Tibial artery (tissue), 4 donors: ENCODE results near the gene NACAD.

Experiments used
- DNase-seq, 2 donors: peaks; one replicate each; pipeline ENCODE4 v3.0.0-alpha.2; 2019
- H3K27ac ChIP-seq, 2 donors: fragments of 200-600 bp; sonication (generic) in 1 of 2; 1 replicate in 1 of 2; 2 replicates in 1 of 2; pipeline ENCODE4 v1.5.1; 2018 to 2019; ENCODE audit warnings: mild to moderate bottlenecking in 1 of 2
- H3K27me3 ChIP-seq, 2 donors: fragments of 200-600 bp; sonication (generic) in 1 of 2; one replicate each; pipeline versions ENCODE4 v1.5.1 to v1.6.0; 2016 to 2019
- H3K36me3 ChIP-seq, 3 donors: fragments of 200-600 bp; sonication (generic) in 2 of 3; one replicate each; pipeline ENCODE4 v1.5.1; 2016 to 2019; ENCODE audit warnings: mild to moderate bottlenecking in 2 of 3
- H3K4me1 ChIP-seq, 4 donors: fragments of 200-600 bp; sonication (generic) in 2 of 4; 1 replicate in 3 of 4; 2 replicates in 1 of 4; pipeline ENCODE4 v1.5.1; 2016 to 2019
- H3K4me3 ChIP-seq, 2 donors: fragments of 200-600 bp; sonication (generic) in 1 of 2; 1 replicate in 1 of 2; 2 replicates in 1 of 2; pipeline ENCODE4 v1.5.1; 2018 to 2019; ENCODE audit warnings: mild to moderate bottlenecking in 2 of 2
- H3K9me3 ChIP-seq, 3 donors: fragments of 200-600 bp; sonication (generic) in 1 of 3; one replicate each; pipeline ENCODE4 v1.5.1; 2016 to 2019
- intact Hi-C: fragments of 100-400 bp; cut with DNase I; formaldehyde crosslinking; loops from one replicate; pipeline ENCODE4 v1.15.0; 2023; ENCODE audit warnings: low total_unique reads
- TF ChIP-seq, protein P1 (sequence below), 2 experiments: fragments of 200-600 bp in 1 of 2; fragments of 450-650 bp in 1 of 2; IDR thresholded peaks; one replicate each; pipeline ENCODE4 v1.5.1; 2017 to 2019; ENCODE audit warnings: antibody characterized with exemption in 2 of 2, mild to moderate bottlenecking in 1 of 2, moderate library complexity in 1 of 2

Gene NACAD

GRCh38 chr7:45075871-45076796, 12.6 kb downstream of the NACAD start:
- intact Hi-C loops: no loop called here
- peaks cover 0 to 3% (median 0%) of the 10 kb centered on the region in 4 donors for H3K4me1 ChIP-seq
- H3K27me3 ChIP-seq: no peaks in the 10 kb centered on the region
- peak in 1 of 2 donors; percentile 60 for DNase-seq
- no peak overlapping the region for H3K27ac ChIP-seq
- no peak overlapping the region for H3K4me3 ChIP-seq
- H3K36me3 ChIP-seq: peaks cover 46 to 81% (median 69%) of the 10 kb centered on the region in 3 donors
- no peaks in the 10 kb centered on the region for H3K9me3 ChIP-seq
- TF ChIP-seq, protein P1, sequence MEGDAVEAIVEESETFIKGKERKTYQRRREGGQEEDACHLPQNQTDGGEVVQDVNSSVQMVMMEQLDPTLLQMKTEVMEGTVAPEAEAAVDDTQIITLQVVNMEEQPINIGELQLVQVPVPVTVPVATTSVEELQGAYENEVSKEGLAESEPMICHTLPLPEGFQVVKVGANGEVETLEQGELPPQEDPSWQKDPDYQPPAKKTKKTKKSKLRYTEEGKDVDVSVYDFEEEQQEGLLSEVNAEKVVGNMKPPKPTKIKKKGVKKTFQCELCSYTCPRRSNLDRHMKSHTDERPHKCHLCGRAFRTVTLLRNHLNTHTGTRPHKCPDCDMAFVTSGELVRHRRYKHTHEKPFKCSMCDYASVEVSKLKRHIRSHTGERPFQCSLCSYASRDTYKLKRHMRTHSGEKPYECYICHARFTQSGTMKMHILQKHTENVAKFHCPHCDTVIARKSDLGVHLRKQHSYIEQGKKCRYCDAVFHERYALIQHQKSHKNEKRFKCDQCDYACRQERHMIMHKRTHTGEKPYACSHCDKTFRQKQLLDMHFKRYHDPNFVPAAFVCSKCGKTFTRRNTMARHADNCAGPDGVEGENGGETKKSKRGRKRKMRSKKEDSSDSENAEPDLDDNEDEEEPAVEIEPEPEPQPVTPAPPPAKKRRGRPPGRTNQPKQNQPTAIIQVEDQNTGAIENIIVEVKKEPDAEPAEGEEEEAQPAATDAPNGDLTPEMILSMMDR (IDR thresholded peaks at IDR 0.05): no peak

DNA sequence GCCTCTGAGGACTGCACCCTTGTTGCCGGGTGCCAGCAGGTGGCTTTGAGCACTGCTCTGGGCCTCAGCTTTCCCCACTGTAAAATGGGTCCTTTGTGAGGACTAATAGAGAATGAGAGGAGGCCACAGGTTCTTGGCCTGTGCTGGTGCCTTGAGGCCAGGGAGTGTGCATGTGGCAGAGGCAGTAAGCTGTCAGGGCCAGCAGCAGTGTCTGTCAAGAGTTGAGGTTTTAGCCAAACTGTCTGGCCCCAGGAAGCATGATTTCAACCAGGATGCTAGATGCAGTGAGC, 13.5 kb downstream of the NACAD start:
- H3K36me3 ChIP-seq: peaks cover 46 to 81% (median 72%) of the 10 kb centered on the region in 3 donors

DNA sequence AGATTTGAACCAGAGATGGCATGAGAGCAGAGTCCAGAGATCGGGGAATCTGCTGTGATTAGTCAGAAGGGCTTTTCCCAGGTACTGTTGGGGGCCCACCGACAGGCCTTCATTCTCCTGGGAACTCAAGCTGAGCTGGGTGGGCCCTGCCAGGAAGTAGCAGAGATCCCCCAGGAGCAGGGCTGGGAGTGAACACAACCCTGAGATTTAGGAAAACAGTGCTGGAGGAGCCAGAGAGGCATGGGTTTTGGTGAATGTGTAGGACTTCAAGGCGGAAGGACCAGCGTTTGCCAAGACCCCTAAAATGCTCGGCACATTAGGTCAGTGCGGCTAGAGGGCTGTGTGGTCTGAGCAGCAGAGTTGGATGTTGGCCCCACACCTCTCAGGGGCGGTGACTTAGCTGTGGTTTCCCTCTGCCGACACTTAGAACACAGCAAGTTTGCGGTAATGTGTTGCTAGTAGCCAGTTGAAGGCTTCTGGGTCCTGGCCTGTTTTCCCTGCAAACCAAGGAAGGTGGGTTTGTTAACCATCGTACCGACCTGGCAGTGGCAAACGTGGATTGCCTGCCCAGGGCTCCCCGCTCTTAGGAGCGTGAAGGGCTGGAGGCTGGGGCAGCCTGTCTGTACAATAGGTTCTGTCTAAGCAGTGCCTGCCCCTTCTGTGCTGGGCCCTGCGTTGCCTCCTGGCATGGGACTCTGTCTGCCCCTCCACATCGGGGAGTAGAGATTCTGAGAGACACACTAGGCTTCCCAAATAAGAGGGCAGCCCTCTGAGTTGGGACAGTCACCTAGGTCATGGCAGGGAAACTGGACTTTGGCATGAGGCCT, 14.0 kb downstream of the NACAD start:
- H3K36me3 ChIP-seq: peaks cover 52 to 86% (median 77%) of the 10 kb centered on the region in 3 donors
- TF ChIP-seq, protein P1 (IDR thresholded peaks at IDR 0.05): no peak
- DNase-seq: peak in 1 of 2 donors; percentile 53
- H3K27ac ChIP-seq: no peak overlapping the region
- H3K4me1 ChIP-seq: peaks cover 0 to 3% (median 0%) of the 10 kb centered on the region in 4 donors
- no peak overlapping the region for H3K4me3 ChIP-seq
- no peaks in the 10 kb centered on the region for H3K27me3 ChIP-seq
- intact Hi-C loops: no loop called here
- H3K9me3 ChIP-seq: no peaks in the 10 kb centered on the region

More for the DNA sequence above, 13.5 kb downstream of the NACAD start:
- intact Hi-C loops: no loop called here
- TF ChIP-seq, protein P1 (IDR thresholded peaks at IDR 0.05): no peak
- Histone ChIP-seq H3K27me3 (no peaks in the 10 kb centered on the region), H3K4me1 (peaks cover 0 to 3% (median 0%) of the 10 kb centered on the region in 4 donors), H3K27ac (no peak overlapping the region), H3K4me3 (no peak overlapping the region), H3K9me3 (no peaks in the 10 kb centered on the region)
- peak in 1 of 2 donors; percentile 1 for DNase-seq

GRCh38 chr7:45073786-45074527, 14.8 kb downstream of the NACAD start:
- TF ChIP-seq, protein P1 (IDR thresholded peaks at IDR 0.05): no peak
- DNase-seq: peak in 1 of 2 donors; percentile 62
- Histone ChIP-seq H3K4me3 (no peak overlapping the region), H3K36me3 (peaks cover 57 to 94% (median 85%) of the 10 kb centered on the region in 3 donors), H3K27ac (no peak overlapping the region), H3K27me3 (no peaks in the 10 kb centered on the region), H3K9me3 (no peaks in the 10 kb centered on the region), H3K4me1 (peaks cover 0 to 3% (median 0%) of the 10 kb centered on the region in 4 donors)
- intact Hi-C loops: no loop called here
